PFSK-1 (cell line): Measurements from ENCODE around the gene ST6GAL2.

Source experiments
- FOXP2 ChIP-seq: optimal IDR thresholded peaks from 2 replicates; pipeline ENCODE3; 2011; ENCODE audit warnings: borderline replicate concordance, control low read depth, inconsistent platforms; ENCODE audit not compliant: insufficient read depth; ENCODE audit errors: extremely low read length, extremely low read depth
- POLR2AphosphoS5 ChIP-seq: IDR thresholded peaks from 2 replicates; pipeline ENCODE4 v1.6.1; 2012; ENCODE audit warnings: low read depth, mild to moderate bottlenecking, control low read depth, low read length, moderate library complexity
- SIN3A ChIP-seq: IDR thresholded peaks from 2 replicates; pipeline ENCODE4 v1.6.1; 2012; ENCODE audit warnings: mild to moderate bottlenecking, low read length, moderate library complexity, borderline replicate concordance; ENCODE audit not compliant: insufficient read depth
- TAF1 ChIP-seq: IDR thresholded peaks from 2 replicates; pipeline ENCODE4 v1.6.1; 2012; ENCODE audit warnings: low read length, control low read depth, borderline replicate concordance; ENCODE audit not compliant: insufficient read depth
- TF ChIP-seq, protein P1 (sequence below), 2 experiments: IDR thresholded peaks; 2 replicates each; pipeline versions ENCODE4 v1.6.1 to v1.8.0; 2011 to 2012; ENCODE audit warnings: low read depth in 2 of 2, low read length in 2 of 2, control low read depth in 1 of 2, inconsistent platforms in 1 of 2, mild to moderate bottlenecking in 1 of 2, moderate library complexity in 1 of 2; ENCODE audit not compliant: insufficient read depth in 1 of 2

ST6GAL2 gene

DNA sequence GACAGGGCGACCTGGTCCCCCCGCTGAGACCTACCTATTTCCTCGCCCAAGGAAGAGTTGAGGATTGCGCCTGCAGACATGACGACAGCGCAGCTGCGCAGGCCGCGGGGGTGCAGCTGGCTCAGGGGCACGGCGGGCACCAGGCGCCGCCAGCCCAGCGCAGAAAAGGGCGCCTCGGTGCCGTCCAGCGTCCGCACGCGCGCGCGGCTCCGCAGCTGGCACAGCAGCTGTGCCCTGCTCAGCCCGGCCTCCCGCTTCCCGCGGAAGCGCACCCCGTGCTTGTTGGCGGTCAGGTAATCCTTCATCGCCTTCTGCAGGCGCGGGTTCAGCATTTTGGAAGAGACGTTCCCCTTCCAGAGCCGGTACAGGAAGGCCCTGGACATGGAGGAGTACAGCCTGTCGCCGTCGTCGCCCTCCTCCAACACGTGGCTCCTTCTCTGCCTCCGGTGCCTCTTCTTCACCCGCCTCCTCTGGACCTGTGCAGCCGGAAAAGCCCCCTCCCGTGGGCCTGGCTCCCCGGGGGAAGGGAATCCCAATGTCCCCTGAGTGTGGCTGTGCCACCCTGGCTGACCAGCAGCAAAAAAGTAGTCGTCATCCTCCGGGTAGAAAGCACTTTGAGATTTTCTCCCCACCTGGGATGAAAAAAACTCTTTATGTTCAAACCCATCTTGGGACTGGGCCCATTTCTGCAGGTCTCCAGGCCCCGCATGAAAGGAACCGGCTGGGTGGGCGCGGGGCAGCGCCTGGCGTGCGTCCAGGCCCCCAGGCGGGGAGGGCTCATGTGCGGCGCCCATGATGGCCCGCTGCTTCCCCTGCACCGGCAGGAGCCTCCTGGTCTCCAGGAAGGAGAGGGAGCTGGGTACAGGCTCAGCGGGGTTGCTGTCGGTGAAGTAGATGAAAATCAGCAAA is 42.7 kb downstream of the ST6GAL2 start:
- no peak for TF ChIP-seq SIN3A
- no peak for TF ChIP-seq POLR2AphosphoS5
- no peak for TF ChIP-seq TAF1
- no peak for TF ChIP-seq FOXP2
- TF ChIP-seq, protein P1, sequence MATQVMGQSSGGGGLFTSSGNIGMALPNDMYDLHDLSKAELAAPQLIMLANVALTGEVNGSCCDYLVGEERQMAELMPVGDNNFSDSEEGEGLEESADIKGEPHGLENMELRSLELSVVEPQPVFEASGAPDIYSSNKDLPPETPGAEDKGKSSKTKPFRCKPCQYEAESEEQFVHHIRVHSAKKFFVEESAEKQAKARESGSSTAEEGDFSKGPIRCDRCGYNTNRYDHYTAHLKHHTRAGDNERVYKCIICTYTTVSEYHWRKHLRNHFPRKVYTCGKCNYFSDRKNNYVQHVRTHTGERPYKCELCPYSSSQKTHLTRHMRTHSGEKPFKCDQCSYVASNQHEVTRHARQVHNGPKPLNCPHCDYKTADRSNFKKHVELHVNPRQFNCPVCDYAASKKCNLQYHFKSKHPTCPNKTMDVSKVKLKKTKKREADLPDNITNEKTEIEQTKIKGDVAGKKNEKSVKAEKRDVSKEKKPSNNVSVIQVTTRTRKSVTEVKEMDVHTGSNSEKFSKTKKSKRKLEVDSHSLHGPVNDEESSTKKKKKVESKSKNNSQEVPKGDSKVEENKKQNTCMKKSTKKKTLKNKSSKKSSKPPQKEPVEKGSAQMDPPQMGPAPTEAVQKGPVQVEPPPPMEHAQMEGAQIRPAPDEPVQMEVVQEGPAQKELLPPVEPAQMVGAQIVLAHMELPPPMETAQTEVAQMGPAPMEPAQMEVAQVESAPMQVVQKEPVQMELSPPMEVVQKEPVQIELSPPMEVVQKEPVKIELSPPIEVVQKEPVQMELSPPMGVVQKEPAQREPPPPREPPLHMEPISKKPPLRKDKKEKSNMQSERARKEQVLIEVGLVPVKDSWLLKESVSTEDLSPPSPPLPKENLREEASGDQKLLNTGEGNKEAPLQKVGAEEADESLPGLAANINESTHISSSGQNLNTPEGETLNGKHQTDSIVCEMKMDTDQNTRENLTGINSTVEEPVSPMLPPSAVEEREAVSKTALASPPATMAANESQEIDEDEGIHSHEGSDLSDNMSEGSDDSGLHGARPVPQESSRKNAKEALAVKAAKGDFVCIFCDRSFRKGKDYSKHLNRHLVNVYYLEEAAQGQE (IDR thresholded peaks at IDR 0.05; ENCODE audit: insufficient read depth in 1 of 2, low read depth in 2 of 2, low read length in 2 of 2): no peak

DNA sequence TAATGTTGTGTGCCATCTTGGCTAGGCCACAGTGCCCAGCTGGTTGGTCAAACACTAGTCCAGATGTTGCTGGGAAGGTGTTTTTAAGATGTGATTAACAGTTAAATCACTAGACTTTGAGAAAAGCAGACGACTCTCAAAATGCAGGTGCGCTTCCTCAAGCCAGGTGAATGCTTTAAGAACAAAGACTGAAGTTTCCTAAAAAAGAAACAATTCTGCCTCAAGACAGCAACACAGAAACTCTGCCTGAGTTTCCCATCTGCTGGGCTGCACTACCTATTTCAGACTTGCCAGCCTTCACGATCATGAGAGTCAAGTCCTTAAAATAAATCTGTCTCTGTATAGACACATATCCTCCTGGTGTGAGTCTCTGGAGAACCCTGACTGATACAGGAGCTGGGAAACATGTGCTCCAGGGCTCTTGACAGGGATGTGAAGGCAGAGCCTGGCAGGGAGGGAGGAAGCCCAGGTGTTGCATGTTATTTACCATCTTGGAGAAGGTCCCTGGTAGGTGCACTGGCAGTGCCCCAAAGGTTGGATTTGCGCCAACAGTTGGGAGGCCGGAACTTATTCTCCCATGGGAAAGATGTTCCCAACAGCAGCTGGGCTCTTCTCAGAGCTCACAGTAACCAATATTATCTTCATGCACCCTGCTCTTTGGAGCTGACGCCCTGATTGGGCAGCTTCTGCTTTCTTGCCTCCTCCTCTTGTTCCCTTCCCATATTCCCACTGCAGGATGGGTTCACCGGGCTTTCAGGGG is 43.9 kb downstream of the ST6GAL2 start:
- TF ChIP-seq SIN3A: no peak
- no peak for TF ChIP-seq POLR2AphosphoS5
- TF ChIP-seq, protein P1 (IDR thresholded peaks at IDR 0.05; ENCODE audit: insufficient read depth in 1 of 2, low read depth in 2 of 2, low read length in 2 of 2): no peak

DNA sequence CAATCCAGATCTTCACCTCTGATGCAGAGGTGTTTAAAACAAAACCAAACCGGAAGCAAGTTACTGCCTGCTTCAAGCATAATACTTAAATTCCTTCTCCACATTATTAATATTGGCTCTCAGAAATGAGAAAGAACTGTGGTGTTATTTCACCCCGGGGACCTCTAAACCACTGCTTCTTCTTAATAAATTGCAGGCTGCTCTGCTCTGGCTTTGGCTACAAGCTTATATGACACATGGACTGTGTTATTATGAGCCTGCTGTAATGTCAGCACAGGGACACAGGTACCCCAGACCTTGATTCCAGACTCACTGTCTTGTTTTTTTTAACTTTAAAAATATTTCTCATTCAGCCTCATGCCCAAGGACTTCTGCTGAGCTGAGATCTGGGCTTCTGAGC is 45.1 kb downstream of the ST6GAL2 start:
- TF ChIP-seq FOXP2 (no peak), SIN3A (no peak), POLR2AphosphoS5 (no peak), TAF1 (no peak)
- TF ChIP-seq, protein P1 (IDR thresholded peaks at IDR 0.05; ENCODE audit: insufficient read depth in 1 of 2, low read depth in 2 of 2, low read length in 2 of 2): no peak

DNA sequence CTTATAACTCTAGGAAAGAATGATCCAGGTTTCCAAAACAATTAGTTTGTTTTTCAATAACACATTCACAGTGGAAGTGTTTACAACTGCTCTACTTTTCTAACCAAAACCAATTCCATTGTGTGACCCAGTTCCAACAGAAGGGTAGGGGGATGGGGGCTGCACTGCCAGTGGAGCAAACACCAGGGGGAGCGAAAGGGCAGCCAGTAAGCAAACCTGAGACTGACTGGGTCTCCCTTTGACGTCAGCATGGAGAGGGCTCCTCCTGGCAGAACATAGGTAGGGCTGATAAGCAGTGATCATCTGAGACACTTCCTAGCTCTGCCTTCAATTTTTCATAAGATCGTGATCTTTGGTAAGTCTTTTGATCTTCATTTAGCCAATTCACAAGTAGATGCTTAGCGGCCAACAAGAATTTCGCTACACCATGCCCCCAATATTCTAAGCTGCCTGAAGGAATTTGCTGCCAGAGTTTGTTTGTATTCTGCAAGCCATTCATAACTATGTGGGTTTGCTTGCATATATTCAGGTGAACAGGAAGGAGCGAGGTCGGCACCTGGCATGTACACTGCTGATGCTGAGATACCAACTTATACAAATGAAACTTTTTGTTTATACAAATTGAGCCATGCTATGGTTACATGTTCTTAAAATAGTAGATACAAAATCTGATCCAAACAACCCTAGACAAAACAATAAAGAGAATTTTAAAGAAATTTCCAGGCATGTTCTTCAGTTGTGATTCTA is 45.9 kb downstream of the ST6GAL2 start:
- TF ChIP-seq POLR2AphosphoS5 (no peak), TAF1 (no peak), FOXP2 (no peak), SIN3A (no peak)
- TF ChIP-seq, protein P1 (IDR thresholded peaks at IDR 0.05; ENCODE audit: insufficient read depth in 1 of 2, low read depth in 2 of 2, low read length in 2 of 2): no peak
